ENCODE measurements around the gene CFAP410.
"Not testable (repeated sequence)": the region's sequence is repeated elsewhere in the genome, so short reads cannot be mapped to it uniquely, and the experiment has no call there.

The CFAP410 gene

GRCh38 chr21:44286716-44287632 is 52.2 kb downstream of the CFAP410 start:
- DNase-seq (ENCODE audit: low read depth, low spot score): no peak

GRCh38 chr21:44286086-44286715 is 53.0 kb downstream of the CFAP410 start:
- DNase-seq (ENCODE audit: low read depth, low spot score): no peak

- DNase-seq (ENCODE audit: low read depth, low spot score): no peak
These were observed 53.8 kb downstream of the CFAP410 start, which contains the start of gene AIRE for GRCh38 chr21:44285138-44285992. TSS of gene AIRE (plus strand) at chr21:44285876. CDS start at chr21:44286007, 131 bp downstream.

- no peak for DNase-seq (ENCODE audit: low read depth, low spot score)
These were observed 55.2 kb downstream of the CFAP410 start for GRCh38 chr21:44283948-44284347.

GRCh38 chr21:44283211-44283785 is 55.9 kb downstream of the CFAP410 start:
- DNase-seq (ENCODE audit: low read depth, low spot score): not testable (repeated sequence)

- DNase-seq (ENCODE audit: low read depth, low spot score): no peak
These were observed 56.8 kb downstream of the CFAP410 start for GRCh38 chr21:44282370-44282769.

- DNase-seq (ENCODE audit: low read depth, low spot score): no peak
These were observed 57.4 kb downstream of the CFAP410 start for GRCh38 chr21:44281801-44282200.

GRCh38 chr21:44279354-44280260 is 59.6 kb downstream of the CFAP410 start:
- DNase-seq (ENCODE audit: low read depth, low spot score): no peak
